Measurements from ENCODE around the gene UPK3A. TPM values are rescaled to one million over a fixed set of nuclear protein-coding genes. Genes with fewer than 3 reads are reported as not detected.

Gene UPK3A
- total and polyA plus RNA-seq, 10 of the 15 experiments (the other 5 are each of a cell fraction or from before 2014, with no cell fraction given): not detected

DNA sequence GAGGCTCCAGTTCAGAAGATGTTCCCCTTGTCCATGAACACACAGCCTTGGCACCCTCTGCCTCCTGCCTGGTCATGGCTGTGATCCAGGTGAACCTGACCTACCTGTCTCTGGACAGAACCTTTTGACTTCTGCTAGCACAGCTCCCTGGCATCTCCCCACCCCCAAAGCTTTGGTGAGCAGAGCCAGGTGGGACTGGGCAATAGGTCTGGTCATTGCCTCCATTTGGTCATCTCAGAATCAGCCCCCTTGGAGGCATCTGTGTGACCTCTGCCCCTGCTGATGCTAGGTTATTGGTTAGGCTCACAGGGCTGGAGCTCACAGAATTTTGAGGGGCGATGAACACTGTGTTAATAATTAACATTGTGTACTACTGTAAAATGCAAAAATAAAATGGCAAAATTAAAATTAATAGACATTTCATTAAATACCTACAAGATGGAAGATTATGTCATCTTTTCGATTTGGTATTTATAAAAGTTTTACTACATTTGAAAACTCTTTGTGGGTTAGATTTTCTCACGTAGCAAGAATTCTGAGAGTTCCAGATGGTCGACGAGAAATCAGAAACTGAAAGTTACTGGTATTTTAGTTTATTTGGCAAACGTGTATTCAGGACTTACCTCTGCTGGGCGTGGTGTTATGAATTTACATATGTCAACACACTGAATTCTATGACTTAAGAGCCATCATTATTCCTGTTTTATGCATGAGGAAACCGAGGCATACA, 35.8 kb upstream of the UPK3A start (continued):
- TF ChIP-seq, protein P1, sequence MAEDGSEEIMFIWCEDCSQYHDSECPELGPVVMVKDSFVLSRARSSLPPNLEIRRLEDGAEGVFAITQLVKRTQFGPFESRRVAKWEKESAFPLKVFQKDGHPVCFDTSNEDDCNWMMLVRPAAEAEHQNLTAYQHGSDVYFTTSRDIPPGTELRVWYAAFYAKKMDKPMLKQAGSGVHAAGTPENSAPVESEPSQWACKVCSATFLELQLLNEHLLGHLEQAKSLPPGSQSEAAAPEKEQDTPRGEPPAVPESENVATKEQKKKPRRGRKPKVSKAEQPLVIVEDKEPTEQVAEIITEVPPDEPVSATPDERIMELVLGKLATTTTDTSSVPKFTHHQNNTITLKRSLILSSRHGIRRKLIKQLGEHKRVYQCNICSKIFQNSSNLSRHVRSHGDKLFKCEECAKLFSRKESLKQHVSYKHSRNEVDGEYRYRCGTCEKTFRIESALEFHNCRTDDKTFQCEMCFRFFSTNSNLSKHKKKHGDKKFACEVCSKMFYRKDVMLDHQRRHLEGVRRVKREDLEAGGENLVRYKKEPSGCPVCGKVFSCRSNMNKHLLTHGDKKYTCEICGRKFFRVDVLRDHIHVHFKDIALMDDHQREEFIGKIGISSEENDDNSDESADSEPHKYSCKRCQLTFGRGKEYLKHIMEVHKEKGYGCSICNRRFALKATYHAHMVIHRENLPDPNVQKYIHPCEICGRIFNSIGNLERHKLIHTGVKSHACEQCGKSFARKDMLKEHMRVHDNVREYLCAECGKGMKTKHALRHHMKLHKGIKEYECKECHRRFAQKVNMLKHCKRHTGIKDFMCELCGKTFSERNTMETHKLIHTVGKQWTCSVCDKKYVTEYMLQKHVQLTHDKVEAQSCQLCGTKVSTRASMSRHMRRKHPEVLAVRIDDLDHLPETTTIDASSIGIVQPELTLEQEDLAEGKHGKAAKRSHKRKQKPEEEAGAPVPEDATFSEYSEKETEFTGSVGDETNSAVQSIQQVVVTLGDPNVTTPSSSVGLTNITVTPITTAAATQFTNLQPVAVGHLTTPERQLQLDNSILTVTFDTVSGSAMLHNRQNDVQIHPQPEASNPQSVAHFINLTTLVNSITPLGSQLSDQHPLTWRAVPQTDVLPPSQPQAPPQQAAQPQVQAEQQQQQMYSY (CRISPR knock-in tag; IDR thresholded peaks at IDR 0.05): no peak
- no peak for TF ChIP-seq USF2 (IDR thresholded peaks at IDR 0.05; ENCODE audit: borderline replicate concordance, low read depth, low read length)
- no peak for TF ChIP-seq CEBPB (IDR thresholded peaks at IDR 0.05; ENCODE audit: borderline replicate concordance in 1 of 2, low read depth in 2 of 2, low read length in 2 of 2)
- no peak for TF ChIP-seq POLR2A (IDR thresholded peaks at IDR 0.05; ENCODE audit: low read depth, low read length)
- no peak for TF ChIP-seq SIN3A (IDR thresholded peaks at IDR 0.05; ENCODE audit: low read depth, low read length)
- TF ChIP-seq NKRF (conservative IDR thresholded peaks at IDR 0.05): no peak
- TF ChIP-seq, protein P2, sequence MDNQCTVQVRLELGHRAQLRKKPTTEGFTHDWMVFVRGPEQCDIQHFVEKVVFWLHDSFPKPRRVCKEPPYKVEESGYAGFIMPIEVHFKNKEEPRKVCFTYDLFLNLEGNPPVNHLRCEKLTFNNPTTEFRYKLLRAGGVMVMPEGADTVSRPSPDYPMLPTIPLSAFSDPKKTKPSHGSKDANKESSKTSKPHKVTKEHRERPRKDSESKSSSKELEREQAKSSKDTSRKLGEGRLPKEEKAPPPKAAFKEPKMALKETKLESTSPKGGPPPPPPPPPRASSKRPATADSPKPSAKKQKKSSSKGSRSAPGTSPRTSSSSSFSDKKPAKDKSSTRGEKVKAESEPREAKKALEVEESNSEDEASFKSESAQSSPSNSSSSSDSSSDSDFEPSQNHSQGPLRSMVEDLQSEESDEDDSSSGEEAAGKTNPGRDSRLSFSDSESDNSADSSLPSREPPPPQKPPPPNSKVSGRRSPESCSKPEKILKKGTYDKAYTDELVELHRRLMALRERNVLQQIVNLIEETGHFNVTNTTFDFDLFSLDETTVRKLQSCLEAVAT (IDR thresholded peaks at IDR 0.05): no peak
- TF ChIP-seq, protein P3, sequence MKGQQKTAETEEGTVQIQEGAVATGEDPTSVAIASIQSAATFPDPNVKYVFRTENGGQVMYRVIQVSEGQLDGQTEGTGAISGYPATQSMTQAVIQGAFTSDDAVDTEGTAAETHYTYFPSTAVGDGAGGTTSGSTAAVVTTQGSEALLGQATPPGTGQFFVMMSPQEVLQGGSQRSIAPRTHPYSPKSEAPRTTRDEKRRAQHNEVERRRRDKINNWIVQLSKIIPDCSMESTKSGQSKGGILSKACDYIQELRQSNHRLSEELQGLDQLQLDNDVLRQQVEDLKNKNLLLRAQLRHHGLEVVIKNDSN (IDR thresholded peaks at IDR 0.05; ENCODE audit: borderline replicate concordance, extremely low read length, insufficient read depth, low read depth, low read length): no peak
- TF ChIP-seq RAD51 (IDR thresholded peaks at IDR 0.05): 0 out of 2 replicates have a peak, but pooled peaks have one; percentile 11
- TF ChIP-seq NRF1 (conservative IDR thresholded peaks at IDR 0.05; ENCODE audit: low read depth, low read length): no peak
- no peak for TF ChIP-seq HSF1 (IDR thresholded peaks at IDR 0.05; ENCODE audit: low read depth, low read length)
- no peak for TF ChIP-seq SUZ12 (IDR thresholded peaks at IDR 0.05; ENCODE audit: unreplicated experiment)
- no peak for TF ChIP-seq ZZZ3 (IDR thresholded peaks at IDR 0.05; ENCODE audit: control insufficient read depth, insufficient read length, low read depth)
- no peak for TF ChIP-seq PAX8 (IDR thresholded peaks at IDR 0.05)
